ENCODE measurements around the gene SLU7.

Gene SLU7

GRCh38 chr5:160427607-160428006 is 8.7 kb upstream of the SLU7 start:
- no peaks in the 10 kb centered on the region for H3K27me3 ChIP-seq (ENCODE audit: insufficient read depth, poor library complexity, severe bottlenecking)
- no peak overlapping the region for H3K4me3 ChIP-seq (replicated peaks; ENCODE audit: insufficient read depth, low read length)
- TF ChIP-seq, protein P1, sequence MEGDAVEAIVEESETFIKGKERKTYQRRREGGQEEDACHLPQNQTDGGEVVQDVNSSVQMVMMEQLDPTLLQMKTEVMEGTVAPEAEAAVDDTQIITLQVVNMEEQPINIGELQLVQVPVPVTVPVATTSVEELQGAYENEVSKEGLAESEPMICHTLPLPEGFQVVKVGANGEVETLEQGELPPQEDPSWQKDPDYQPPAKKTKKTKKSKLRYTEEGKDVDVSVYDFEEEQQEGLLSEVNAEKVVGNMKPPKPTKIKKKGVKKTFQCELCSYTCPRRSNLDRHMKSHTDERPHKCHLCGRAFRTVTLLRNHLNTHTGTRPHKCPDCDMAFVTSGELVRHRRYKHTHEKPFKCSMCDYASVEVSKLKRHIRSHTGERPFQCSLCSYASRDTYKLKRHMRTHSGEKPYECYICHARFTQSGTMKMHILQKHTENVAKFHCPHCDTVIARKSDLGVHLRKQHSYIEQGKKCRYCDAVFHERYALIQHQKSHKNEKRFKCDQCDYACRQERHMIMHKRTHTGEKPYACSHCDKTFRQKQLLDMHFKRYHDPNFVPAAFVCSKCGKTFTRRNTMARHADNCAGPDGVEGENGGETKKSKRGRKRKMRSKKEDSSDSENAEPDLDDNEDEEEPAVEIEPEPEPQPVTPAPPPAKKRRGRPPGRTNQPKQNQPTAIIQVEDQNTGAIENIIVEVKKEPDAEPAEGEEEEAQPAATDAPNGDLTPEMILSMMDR (IDR thresholded peaks at IDR 0.05; ENCODE audit: insufficient read depth, low read length): no peak
- TF ChIP-seq GABPA (IDR thresholded peaks at IDR 0.05; ENCODE audit: low read depth): no peak
- TF ChIP-seq POLR2AphosphoS5 (IDR thresholded peaks at IDR 0.05; ENCODE audit: low read depth): no peak
- no peak for TF ChIP-seq SPI1 (IDR thresholded peaks at IDR 0.05; ENCODE audit: borderline replicate concordance, low read depth)
- TF ChIP-seq, protein P2, sequence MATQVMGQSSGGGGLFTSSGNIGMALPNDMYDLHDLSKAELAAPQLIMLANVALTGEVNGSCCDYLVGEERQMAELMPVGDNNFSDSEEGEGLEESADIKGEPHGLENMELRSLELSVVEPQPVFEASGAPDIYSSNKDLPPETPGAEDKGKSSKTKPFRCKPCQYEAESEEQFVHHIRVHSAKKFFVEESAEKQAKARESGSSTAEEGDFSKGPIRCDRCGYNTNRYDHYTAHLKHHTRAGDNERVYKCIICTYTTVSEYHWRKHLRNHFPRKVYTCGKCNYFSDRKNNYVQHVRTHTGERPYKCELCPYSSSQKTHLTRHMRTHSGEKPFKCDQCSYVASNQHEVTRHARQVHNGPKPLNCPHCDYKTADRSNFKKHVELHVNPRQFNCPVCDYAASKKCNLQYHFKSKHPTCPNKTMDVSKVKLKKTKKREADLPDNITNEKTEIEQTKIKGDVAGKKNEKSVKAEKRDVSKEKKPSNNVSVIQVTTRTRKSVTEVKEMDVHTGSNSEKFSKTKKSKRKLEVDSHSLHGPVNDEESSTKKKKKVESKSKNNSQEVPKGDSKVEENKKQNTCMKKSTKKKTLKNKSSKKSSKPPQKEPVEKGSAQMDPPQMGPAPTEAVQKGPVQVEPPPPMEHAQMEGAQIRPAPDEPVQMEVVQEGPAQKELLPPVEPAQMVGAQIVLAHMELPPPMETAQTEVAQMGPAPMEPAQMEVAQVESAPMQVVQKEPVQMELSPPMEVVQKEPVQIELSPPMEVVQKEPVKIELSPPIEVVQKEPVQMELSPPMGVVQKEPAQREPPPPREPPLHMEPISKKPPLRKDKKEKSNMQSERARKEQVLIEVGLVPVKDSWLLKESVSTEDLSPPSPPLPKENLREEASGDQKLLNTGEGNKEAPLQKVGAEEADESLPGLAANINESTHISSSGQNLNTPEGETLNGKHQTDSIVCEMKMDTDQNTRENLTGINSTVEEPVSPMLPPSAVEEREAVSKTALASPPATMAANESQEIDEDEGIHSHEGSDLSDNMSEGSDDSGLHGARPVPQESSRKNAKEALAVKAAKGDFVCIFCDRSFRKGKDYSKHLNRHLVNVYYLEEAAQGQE (IDR thresholded peaks at IDR 0.05; ENCODE audit: insufficient replicate concordance, low read depth): no peak

GRCh38 chr5:160423099-160423498 is 4.2 kb upstream of the SLU7 start:
- no peak overlapping the region for H3K27ac ChIP-seq (replicated peaks)
- DNase-seq (ENCODE audit: low read depth in 1 of 2, low spot score in 1 of 2): no peak
- H3K27me3 ChIP-seq (ENCODE audit: insufficient read depth, poor library complexity, severe bottlenecking): no peaks in the 10 kb centered on the region
- TF ChIP-seq GABPA (IDR thresholded peaks at IDR 0.05; ENCODE audit: low read depth): no peak
- TF ChIP-seq, protein P2 (IDR thresholded peaks at IDR 0.05; ENCODE audit: insufficient replicate concordance, low read depth): no peak
- TF ChIP-seq SPI1 (IDR thresholded peaks at IDR 0.05; ENCODE audit: borderline replicate concordance, low read depth): no peak
- TF ChIP-seq, protein P1 (IDR thresholded peaks at IDR 0.05; ENCODE audit: insufficient read depth, low read length): no peak
- TF ChIP-seq POLR2AphosphoS5 (IDR thresholded peaks at IDR 0.05; ENCODE audit: low read depth): no peak
- H3K4me3 ChIP-seq (replicated peaks; ENCODE audit: insufficient read depth, low read length): peak overlapping the region; percentile 84

More at GRCh38 chr5:160427607-160428006, 8.7 kb upstream of the SLU7 start:
- no peak for DNase-seq (ENCODE audit: low read depth in 1 of 2, low spot score in 1 of 2)
- H3K27ac ChIP-seq (replicated peaks): no peak overlapping the region

GRCh38 chr5:160421625-160422258 is 2.9 kb upstream of the SLU7 start, which contains the start of gene PTTG1:
Gene PTTG1, plus strand, starts transcription at chr5:160421855. Its CDS starts 458 bp downstream, at chr5:160422313.
- Histone ChIP-seq H3K27me3 (ENCODE audit: insufficient read depth, poor library complexity, severe bottlenecking) (no peaks in the 10 kb centered on the region), H3K27ac (replicated peaks) (peak within 1 kb of the TSS; percentile 88), H3K4me3 (replicated peaks; ENCODE audit: insufficient read depth, low read length) (peak within 1 kb of the TSS; percentile 84)
- peak; percentile 90 to 96 for DNase-seq (ENCODE audit: low read depth in 1 of 2, low spot score in 1 of 2)
- TF ChIP-seq SPI1 (IDR thresholded peaks at IDR 0.05; ENCODE audit: borderline replicate concordance, low read depth): peak; percentile 31; the same call in 1 of the 2 replicates
- TF ChIP-seq GABPA (IDR thresholded peaks at IDR 0.05; ENCODE audit: low read depth): no peak
- TF ChIP-seq, protein P1 (IDR thresholded peaks at IDR 0.05; ENCODE audit: insufficient read depth, low read length): no peak
- peak; percentile 78 for TF ChIP-seq POLR2AphosphoS5 (IDR thresholded peaks at IDR 0.05; ENCODE audit: low read depth)
- TF ChIP-seq, protein P2 (IDR thresholded peaks at IDR 0.05; ENCODE audit: insufficient replicate concordance, low read depth): peak; percentile 43
